Frontal cortex (tissue), 4 donors: ENCODE results near the gene APOH. TPM values are rescaled to one million over a fixed set of nuclear protein-coding genes. Genes with fewer than 3 reads are reported as not detected.

Experiments
- DNase-seq, 2 donors: peaks; one replicate each; pipeline ENCODE4 v3.0.0; 2012; ENCODE audit warnings: low spot score in 2 of 2
- FAIRE-seq: peaks from 2 replicates; lab custom pipeline; 2012; peaks lifted over from hg19 to GRCh38; lab: Jason Lieb, UNC
- total RNA-seq: library from RNA; depleted of rRNA; stranded (reverse); fragments of >200 nt; gene quantifications from one replicate; pipeline ENCODE4 v1.2.3, GENCODE V29; 2014
- donor health status: control.
- donor health status: control.
- donor health status: control.

APOH gene
- total RNA-seq, 1 donor from 2014 or later, result not detected

- no peak for FAIRE-seq
These were observed 10.8 kb upstream of the APOH start for GRCh38 chr17:66240013-66240412.

GRCh38 chr17:66235377-66235994, 6.3 kb upstream of the APOH start:
- DNase-seq (no peak), FAIRE-seq (no peak)

More at GRCh38 chr17:66240013-66240412, 10.8 kb upstream of the APOH start:
- no peak for DNase-seq

- no peak for FAIRE-seq
- no peak for DNase-seq
These were observed 5.4 kb upstream of the APOH start for GRCh38 chr17:66234611-66235010.

- DNase-seq (no peak), FAIRE-seq (no peak)
These were observed 4.0 kb upstream of the APOH start for GRCh38 chr17:66233023-66233753.

- FAIRE-seq, result no peak
These were observed 1.8 kb upstream of the APOH start for GRCh38 chr17:66230922-66231591.

GRCh38 chr17:66229783-66230538, 746 bp upstream of the APOH start:
- DNase-seq (no peak), FAIRE-seq (no peak)

More at GRCh38 chr17:66230922-66231591, 1.8 kb upstream of the APOH start:
- no peak for DNase-seq

- no peak for DNase-seq
- FAIRE-seq, result no peak
These were observed 1.8 kb downstream of the APOH start for GRCh38 chr17:66227212-66228045.

- no peak for DNase-seq
- FAIRE-seq, result no peak
These were observed 6.3 kb downstream of the APOH start for GRCh38 chr17:66222798-66223350.

- no peak for DNase-seq
These were observed 7.3 kb downstream of the APOH start for GRCh38 chr17:66221755-66222530.

GRCh38 chr17:66221343-66221742, 7.9 kb downstream of the APOH start:
- FAIRE-seq, result no peak

More at GRCh38 chr17:66221755-66222530, 7.3 kb downstream of the APOH start:
- no peak for FAIRE-seq

GRCh38 chr17:66220079-66220835, 9.0 kb downstream of the APOH start:
- FAIRE-seq (no peak), DNase-seq (no peak)

More at GRCh38 chr17:66221343-66221742, 7.9 kb downstream of the APOH start:
- no peak for DNase-seq

- FAIRE-seq, result no peak
- DNase-seq, result no peak
These were observed 13.7 kb downstream of the APOH start for GRCh38 chr17:66215529-66215911.

- DNase-seq, result no peak
- FAIRE-seq, result no peak
These were observed 14.2 kb downstream of the APOH start for GRCh38 chr17:66214884-66215528.

GRCh38 chr17:66211047-66211810, 18.0 kb downstream of the APOH start:
- no peak for DNase-seq
- no peak for FAIRE-seq

- FAIRE-seq (no peak), DNase-seq (no peak)
These were observed 19.0 kb downstream of the APOH start for GRCh38 chr17:66210208-66210574.

- DNase-seq (no peak), FAIRE-seq (no peak)
These were observed 21.3 kb downstream of the APOH start for GRCh38 chr17:66207936-66208335.
